HG02610 (cell line): ENCODE measurements around the gene MAP3K20.

Experiments used
- ATAC-seq: cut with Tn5 transposase; IDR thresholded peaks from one replicate; pipeline ENCODE4 v1.9.1; 2021; ENCODE audit warnings: mild to moderate bottlenecking, moderate library complexity; ENCODE audit not compliant: unreplicated experiment

MAP3K20 gene

DNA sequence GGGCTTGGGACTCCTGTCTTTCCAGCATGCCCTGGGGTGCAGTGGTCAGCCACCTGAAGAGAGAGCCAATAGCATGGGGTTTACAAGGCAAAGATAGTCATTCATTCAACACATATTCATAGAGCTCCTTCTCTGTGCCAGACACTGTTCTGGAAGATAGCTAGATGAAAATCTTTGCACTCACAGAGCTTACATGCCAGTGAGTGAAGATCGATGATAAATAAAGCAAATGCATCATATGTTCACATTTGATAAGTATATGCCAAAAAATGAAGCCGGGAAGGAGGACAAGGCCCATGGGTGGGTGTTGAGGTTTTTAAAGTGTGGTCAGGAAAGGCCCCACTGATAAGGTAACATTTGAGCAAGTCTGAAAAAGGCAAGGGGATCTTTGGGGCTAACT lies 148.2 kb downstream of the MAP3K20 start:
- ATAC-seq, result no peak

- no peak for ATAC-seq
Measured at GRCh38 chr2:173226899-173227698, 151.5 kb downstream of the MAP3K20 start.

- ATAC-seq, result no peak
Measured at GRCh38 chr2:173229086-173229485, 153.4 kb downstream of the MAP3K20 start.

DNA sequence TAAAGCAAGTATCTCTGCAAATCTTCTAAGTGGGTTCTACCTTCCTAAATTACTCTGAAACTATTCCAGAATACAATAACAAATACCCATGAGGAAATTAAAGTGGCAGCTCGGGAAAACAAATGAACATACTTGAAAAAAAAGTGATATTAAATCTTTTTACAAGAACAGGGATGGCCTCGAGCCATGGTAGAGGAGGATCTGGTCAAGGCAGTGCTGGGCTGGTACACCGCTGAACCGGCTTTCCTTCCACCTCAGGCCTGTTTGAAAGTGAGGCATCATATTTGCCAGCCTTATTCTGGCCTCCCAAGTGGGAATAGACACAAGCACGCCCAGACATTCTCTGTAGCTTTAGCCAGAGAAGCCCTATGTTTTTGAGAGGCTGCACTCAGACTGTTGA lies 154.5 kb downstream of the MAP3K20 start:
- ATAC-seq, result no peak

DNA sequence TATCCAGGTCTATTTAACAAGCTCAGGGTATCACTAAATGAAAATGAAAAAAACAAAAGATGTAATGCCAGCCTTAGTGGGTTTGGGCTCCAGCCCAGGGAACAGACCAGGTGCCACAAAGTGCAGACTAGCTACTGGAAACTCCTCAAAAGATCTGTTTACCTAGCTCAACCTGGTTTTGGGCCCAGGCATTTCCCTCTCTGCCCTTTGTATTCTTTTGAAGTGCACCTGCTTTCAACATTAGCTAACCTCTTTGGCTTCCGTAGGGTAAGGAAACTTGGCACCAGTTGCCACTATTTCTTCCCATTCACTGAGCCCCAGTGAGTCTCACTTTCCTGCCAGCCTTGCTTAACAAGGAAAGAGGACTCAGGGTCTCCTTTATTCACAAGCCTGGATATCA lies 155.4 kb downstream of the MAP3K20 start:
- no peak for ATAC-seq

DNA sequence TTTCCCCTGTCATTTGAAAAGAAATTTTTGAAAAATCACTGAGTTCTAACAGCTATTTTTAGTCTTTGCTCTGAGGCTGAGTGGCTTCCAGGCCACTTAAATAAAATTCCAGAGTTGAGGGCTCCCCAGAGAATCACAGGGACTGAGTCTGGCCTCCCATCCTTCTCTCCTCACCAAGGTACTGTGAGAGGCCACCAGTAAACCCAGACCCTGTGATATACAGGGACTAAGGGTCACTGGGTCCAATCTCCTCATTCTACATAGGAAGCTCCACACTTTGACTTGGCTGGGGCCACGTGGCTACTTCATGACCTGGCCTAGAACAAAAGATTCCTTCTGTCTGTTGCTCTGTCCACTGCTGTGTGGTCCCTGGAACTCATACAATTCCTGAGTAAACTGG lies 155.8 kb downstream of the MAP3K20 start:
- ATAC-seq, result no peak

GRCh38 chr2:173232956-173233744 lies 157.5 kb downstream of the MAP3K20 start:
- ATAC-seq, result no peak

- ATAC-seq, result no peak
Measured at GRCh38 chr2:173235947-173236803, 160.5 kb downstream of the MAP3K20 start.

- no peak for ATAC-seq
Measured at GRCh38 chr2:173238385-173238784, 162.7 kb downstream of the MAP3K20 start.

GRCh38 chr2:173238831-173239230 lies 163.2 kb downstream of the MAP3K20 start:
- ATAC-seq, result no peak

DNA sequence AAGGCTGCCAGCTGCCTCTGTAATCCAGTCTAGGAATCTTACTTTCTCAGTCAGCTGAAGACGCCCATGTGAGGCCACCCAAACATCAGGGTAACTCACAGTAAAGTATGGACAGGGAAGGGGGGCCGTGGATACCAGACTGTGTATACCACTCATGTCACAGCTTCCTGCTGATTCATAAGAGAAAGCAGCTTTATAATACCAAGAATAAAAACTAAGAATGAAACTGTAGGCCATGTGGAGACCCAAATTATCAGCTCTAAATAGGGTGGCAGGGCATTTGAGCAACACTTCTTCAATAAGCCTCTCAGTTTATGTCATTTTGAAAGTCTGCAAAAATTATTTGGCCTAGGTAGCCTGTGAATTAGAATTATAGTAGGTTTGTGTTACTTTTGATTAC lies 164.0 kb downstream of the MAP3K20 start:
- peak; percentile 97 for ATAC-seq

- peak; percentile 39 for ATAC-seq
Measured at GRCh38 chr2:173240083-173240482, 164.4 kb downstream of the MAP3K20 start.

GRCh38 chr2:173241643-173242042 lies 166.0 kb downstream of the MAP3K20 start:
- no peak for ATAC-seq

DNA sequence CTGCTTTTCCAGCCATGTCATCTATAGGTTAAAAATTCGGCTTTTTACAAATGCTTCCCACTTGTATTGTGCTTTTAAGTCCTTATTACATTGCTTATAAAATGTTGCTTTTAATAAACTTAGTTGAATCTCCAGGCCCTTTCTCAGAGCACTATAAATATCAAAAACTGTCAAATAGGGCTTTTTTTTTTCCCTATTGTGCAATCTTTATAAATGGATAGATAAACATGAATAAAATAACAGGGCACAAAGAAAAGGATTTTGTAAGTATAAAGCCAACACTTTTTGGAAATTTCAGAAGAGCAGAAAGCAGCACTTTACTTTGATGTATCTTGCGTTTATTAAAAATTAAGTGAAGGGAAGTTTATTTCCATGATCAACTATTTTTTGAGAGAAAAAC lies 171.5 kb downstream of the MAP3K20 start:
- ATAC-seq, result no peak

- no peak for ATAC-seq
Measured at GRCh38 chr2:173248381-173248780, 172.7 kb downstream of the MAP3K20 start.

GRCh38 chr2:173249661-173250641 lies 174.3 kb downstream of the MAP3K20 start:
- ATAC-seq, result no peak

- no peak for ATAC-seq
Measured at GRCh38 chr2:173251225-173251624, 175.6 kb downstream of the MAP3K20 start.

DNA sequence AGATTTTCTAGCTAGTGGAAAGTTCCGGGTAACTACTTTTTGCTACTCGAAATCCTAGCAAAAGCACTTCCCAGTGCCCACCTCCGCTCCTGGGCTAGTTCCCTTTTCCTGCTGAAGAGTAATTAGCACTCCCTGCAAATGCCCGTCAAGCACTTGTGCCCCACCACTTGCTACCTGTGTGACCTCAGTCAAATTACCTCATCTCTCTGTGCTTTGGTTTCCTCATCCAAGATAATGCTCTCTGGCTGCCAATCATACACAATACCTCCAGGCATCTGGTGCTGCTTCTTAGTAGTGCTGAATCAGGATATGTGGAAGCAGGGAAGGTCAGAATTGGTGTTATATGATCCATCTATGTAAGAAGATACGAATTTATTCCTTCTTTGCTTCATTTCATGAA lies 176.9 kb downstream of the MAP3K20 start:
- no peak for ATAC-seq

GRCh38 chr2:173254659-173255058 lies 179.0 kb downstream of the MAP3K20 start:
- ATAC-seq, result no peak

DNA sequence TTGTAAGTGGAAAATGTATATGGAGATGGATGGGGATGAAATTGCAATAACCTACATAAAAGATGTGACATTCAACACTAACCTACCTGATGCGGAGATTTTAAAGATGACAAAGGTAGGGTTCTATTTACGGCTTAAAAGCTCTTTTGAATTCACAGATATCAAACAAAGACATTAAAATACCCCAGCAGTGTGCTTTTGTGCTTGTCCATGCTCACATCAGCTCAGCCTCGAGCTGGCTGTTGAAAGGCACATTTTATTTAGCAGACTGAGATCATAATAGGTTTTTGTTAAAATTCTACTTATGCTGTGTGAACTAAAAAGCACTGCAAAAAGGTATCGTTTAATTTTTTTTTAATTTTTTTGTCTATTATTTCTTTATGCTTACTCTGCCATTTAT lies 183.1 kb downstream of the MAP3K20 start:
- no peak for ATAC-seq
